Measurements from ENCODE around the gene SLCO3A1.

The SLCO3A1 gene

GRCh38 chr15:92164327-92165000 is 311.0 kb downstream of the SLCO3A1 start:
- H3K27ac ChIP-seq, result no peak overlapping the region

GRCh38 chr15:92165001-92165346 is 311.5 kb downstream of the SLCO3A1 start:
- H3K27me3 ChIP-seq, result no peaks in the 10 kb centered on the region

More at GRCh38 chr15:92164327-92165000, 311.0 kb downstream of the SLCO3A1 start:
- Histone ChIP-seq H3K4me1 (ENCODE audit: control insufficient read depth in 1 of 2, insufficient read depth in 1 of 2, low read depth in 1 of 2, low read length in 1 of 2) (no peaks in the 10 kb centered on the region), H3K9me3 (no peaks in the 10 kb centered on the region), H3K4me3 (ENCODE audit: low read depth in 1 of 2, low read length in 1 of 2) (no peak overlapping the region), H3K36me3 (peaks cover 90% of the 10 kb centered on the region), H3K27me3 (no peaks in the 10 kb centered on the region)
- no peak for TF ChIP-seq CTCF (IDR thresholded peaks at IDR 0.05)

GRCh38 chr15:92166029-92166428 is 312.5 kb downstream of the SLCO3A1 start:
- Histone ChIP-seq H3K4me3 (ENCODE audit: low read depth in 1 of 2, low read length in 1 of 2) (no peak overlapping the region), H3K9me3 (no peaks in the 10 kb centered on the region), H3K27me3 (no peaks in the 10 kb centered on the region), H3K36me3 (peaks cover 83% of the 10 kb centered on the region), H3K4me1 (ENCODE audit: control insufficient read depth in 1 of 2, insufficient read depth in 1 of 2, low read depth in 1 of 2, low read length in 1 of 2) (no peaks in the 10 kb centered on the region), H3K27ac (no peak overlapping the region)
- TF ChIP-seq CTCF (IDR thresholded peaks at IDR 0.05), result no peak

More at GRCh38 chr15:92165001-92165346, 311.5 kb downstream of the SLCO3A1 start:
- no peaks in the 10 kb centered on the region for H3K9me3 ChIP-seq
- peaks cover 88% of the 10 kb centered on the region for H3K36me3 ChIP-seq
- no peak overlapping the region for H3K4me3 ChIP-seq (ENCODE audit: low read depth in 1 of 2, low read length in 1 of 2)
- no peak overlapping the region for H3K27ac ChIP-seq
- TF ChIP-seq CTCF (IDR thresholded peaks at IDR 0.05), result no peak
- no peaks in the 10 kb centered on the region for H3K4me1 ChIP-seq (ENCODE audit: control insufficient read depth in 1 of 2, insufficient read depth in 1 of 2, low read depth in 1 of 2, low read length in 1 of 2)

GRCh38 chr15:92166751-92167405 is 313.4 kb downstream of the SLCO3A1 start:
- Histone ChIP-seq H3K4me1 (ENCODE audit: control insufficient read depth in 1 of 2, insufficient read depth in 1 of 2, low read depth in 1 of 2, low read length in 1 of 2) (no peaks in the 10 kb centered on the region), H3K27me3 (no peaks in the 10 kb centered on the region), H3K4me3 (ENCODE audit: low read depth in 1 of 2, low read length in 1 of 2) (no peak overlapping the region), H3K27ac (no peak overlapping the region), H3K9me3 (no peaks in the 10 kb centered on the region), H3K36me3 (peaks cover 75% of the 10 kb centered on the region)
- TF ChIP-seq CTCF (IDR thresholded peaks at IDR 0.05), result no peak

- no peak for TF ChIP-seq CTCF (IDR thresholded peaks at IDR 0.05)
- Histone ChIP-seq H3K4me1 (ENCODE audit: control insufficient read depth in 1 of 2, insufficient read depth in 1 of 2, low read depth in 1 of 2, low read length in 1 of 2) (no peaks in the 10 kb centered on the region), H3K27me3 (no peaks in the 10 kb centered on the region), H3K36me3 (peaks cover 69% of the 10 kb centered on the region), H3K27ac (no peak overlapping the region), H3K9me3 (no peaks in the 10 kb centered on the region), H3K4me3 (ENCODE audit: low read depth in 1 of 2, low read length in 1 of 2) (no peak overlapping the region)
Measured at GRCh38 chr15:92167451-92167850, 313.9 kb downstream of the SLCO3A1 start.
